Stimulated activated CD4-positive, alpha-beta T cell treated with anti-CD3 and anti-CD28 coated beads, Interleukin-4, amount 100 ng/mL, for 24 hours (primary cell): ENCODE data around the gene PPFIBP2.
A peak's percentile ranks its signal among the peaks of the same experiment; 100 is the strongest.
"Not testable (repeated sequence)": the region's sequence is repeated elsewhere in the genome, so short reads cannot be mapped to it uniquely, and the experiment has no call there.

Experiments
- DNase-seq: peaks from one replicate; pipeline ENCODE4 v3.0.0-alpha.2; 2020

The PPFIBP2 gene

DNA sequence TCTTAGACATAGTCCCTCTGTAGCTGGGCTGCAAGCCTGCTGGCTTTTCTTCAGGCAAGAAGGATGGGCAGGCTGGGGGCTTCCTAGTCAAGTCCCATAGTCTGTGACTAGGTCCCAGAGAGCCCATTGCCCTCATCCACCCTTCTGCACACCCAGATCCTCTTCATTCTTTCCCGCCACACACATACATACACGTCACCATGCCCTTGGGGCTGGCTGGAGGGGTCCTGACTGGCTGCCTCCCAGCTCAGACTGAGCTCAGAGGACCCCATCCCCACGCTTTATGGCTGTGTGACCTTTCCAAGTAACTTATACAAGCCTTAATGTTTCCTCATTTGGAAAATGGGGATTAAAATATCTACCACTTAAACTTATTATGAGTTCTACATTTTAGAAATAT is 13.5 kb upstream of the PPFIBP2 start:
- no peak for DNase-seq

DNA sequence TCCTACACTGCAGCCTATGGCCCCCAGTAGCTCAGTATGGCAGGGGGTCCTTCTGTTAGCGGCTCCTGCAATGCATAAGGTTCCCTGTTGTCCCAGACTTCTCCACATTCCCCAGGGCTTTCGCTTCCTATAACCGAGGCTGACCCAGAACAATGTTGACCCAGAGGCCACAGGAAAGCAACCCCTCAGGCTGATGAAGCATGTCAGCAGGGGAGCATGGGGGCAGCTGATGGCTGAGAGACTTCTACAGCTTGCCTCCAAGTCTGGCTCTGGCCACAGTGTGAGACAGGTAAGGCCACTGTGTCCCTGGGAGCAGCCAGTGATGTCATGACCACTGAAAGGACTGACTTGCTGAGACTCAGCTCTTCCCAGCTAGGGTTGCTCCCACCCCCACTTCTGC is 12.5 kb upstream of the PPFIBP2 start:
- no peak for DNase-seq

- DNase-seq: no peak
Measured at GRCh38 chr11:7501894-7502293, 11.9 kb upstream of the PPFIBP2 start.

DNA sequence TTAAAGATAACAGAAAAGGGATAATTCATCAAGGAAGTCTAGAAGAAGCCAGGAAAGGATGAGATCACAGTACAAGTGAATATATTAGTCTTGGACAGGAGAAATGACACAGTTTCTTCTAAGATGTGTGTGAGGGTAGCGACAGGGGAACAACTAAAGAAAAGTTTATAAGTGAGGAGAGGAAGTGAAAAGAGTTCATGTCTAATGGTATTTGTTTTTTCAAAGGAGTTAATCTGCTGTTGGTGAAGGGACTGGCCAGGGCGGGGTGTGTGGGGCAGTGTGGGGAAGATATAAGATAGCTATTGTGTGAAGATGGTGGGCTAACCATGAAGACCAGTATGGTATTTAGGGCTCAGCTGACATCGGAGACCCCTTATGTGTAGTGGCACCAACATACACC is 7.6 kb upstream of the PPFIBP2 start:
- no peak for DNase-seq

DNA sequence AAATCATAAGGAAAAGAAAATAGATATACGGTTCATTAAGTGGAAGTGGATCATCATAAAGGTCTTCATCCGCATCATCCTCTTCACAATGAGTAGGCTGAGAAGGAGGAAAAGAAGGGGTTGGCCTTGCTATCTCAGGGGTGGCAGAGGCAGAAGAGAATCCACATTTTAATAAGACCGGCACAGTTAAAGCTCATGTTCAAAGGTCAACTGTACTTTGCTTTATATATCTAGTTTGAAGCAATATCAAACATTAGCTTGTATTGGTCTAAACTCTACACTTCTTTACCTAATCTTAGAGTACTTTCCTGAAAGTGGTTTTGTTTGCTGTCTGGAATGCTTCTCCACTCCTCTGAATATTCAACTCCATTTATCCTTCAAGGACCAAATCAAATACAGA is 5.7 kb upstream of the PPFIBP2 start:
- no peak for DNase-seq

DNA sequence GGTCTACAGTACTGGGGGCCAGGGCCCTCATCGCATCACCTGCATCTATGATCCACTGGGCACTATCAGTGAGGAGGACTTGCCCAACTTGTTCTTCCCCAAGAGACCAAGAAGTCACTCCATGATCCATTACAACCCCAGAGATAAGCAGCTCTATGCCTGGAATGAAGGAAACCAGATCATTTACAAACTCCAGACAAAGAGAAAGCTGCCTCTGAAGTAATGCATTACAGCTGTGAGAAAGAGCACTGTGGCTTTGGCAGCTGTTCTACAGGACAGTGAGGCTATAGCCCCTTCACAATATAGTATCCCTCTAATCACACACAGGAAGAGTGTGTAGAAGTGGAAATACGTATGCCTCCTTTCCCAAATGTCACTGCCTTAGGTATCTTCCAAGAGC is 3.8 kb upstream of the PPFIBP2 start:
- no peak for DNase-seq

- DNase-seq: no peak
Measured at GRCh38 chr11:7511401-7511800, 2.4 kb upstream of the PPFIBP2 start.

DNA sequence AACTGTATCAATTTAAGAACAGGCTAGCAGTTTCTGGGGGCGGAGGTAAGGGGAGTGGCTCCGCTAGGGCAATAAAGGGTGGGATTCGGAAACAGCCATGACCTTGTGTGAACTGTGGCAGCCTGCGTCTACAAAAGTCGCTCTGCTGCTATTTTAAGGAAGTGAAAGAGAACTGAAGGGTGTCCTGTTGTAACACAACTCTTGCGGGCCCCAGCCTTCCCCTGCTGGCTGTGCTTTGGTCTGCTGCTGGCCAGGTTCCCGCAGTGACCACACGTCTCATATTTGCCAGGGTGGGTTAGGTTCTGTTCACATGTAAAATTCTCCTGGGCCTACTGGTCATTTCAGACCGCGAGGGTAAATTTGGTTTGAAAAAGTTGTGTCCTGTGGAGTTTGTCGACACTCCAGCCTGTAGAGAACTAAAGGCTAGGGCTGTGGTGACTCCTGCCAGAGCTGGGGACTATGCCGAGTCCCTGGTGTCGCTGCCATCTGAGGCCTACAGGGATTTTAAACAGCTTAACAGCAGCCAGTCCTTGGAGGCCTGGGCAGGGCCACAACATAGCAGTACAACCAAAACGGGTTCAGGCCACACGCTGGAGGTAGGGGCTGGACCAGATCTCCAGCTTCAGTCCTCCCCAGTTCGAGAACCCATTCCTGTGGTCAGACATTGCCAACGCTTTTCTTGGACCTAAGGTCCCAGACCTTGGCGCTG is 1.1 kb upstream of the PPFIBP2 start:
- DNase-seq: no peak

DNA sequence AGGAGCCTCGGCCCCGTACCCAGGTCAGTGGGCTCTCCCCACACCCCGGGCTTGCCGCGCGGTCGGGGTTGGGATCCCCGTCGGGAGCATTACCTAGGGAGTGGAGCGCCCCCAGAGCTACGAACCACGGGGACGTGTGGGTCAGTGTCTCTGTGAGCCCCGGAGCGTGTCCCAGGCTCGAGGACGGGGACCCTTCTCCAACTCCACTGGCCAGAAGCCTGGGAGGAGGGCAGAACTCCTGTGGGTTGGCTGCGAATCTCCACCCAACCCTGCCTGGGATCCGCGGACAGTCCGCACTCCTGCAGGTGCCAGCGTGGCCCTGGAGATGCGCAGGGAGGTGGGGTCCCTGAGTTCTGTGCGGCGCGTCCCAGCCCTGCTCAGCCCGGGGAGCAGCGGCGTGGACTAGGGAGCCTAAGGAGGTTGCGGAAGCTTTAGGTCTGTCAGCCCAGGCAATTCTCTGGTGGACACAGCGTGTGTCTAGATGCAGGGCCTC is 346 bp downstream of the PPFIBP2 start:
- peak; percentile 10 for DNase-seq

DNA sequence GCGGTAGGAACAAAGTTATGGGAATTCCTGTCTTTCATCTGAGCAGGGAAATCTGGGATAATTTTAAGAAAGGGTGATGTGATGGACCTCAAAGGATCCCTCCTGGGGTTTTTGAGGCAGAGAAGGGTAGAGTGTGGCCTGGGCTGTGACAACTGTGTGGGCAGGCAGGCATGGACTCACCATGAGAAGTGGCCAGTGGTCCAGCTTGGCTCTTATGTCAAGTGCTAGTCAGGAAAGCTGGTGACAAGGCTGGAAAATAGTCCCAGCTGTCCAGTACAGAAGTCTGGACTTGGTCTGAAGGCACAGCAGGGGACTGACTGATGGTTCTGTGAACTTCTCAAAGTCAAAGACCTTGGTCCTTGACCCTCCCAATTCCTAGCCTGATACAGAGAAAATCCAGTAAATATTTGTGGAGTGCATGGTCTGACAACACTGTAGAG is 1.7 kb downstream of the PPFIBP2 start:
- DNase-seq: no peak

GRCh38 chr11:7516475-7516874 is 2.7 kb downstream of the PPFIBP2 start:
- DNase-seq: no peak

- DNase-seq: not testable (repeated sequence)
Measured at GRCh38 chr11:7517743-7518142, 3.9 kb downstream of the PPFIBP2 start.

DNA sequence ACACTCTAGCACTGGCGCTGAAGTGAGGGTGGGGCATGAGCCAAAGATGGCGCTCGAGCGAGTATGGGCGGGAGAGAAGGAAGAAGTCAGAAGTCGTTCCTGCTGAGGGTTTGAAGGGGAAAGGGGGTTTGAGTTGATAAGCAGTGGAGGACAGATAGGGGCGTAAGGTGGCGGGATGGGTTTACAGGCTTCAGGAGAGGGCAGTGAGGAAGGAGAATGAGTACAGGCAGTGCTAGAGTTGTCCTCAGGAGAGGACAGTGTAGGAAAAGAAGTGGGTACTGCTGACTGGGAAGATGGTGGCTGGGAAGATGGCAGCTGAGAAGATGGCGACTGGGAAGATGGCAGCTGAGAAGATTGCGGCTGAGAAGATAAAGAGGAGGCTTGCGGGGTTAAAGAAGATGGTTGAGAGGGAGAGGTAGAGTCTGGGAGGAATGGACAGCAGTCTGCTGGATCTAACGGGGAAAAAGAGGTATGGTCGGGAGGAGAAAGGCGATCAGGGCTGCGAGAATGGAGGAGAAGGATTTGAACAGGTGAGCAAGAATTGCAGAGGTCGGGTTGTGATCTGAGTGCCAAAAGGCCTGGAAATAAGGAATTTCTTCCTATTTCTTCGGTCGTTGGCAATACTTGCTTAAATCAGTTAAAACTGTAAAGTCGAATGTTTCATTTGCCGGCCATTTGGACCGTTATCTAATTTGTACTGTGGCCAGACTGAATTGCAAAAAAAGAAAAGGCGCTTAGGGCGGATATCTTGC is 5.2 kb downstream of the PPFIBP2 start:
- no peak for DNase-seq

GRCh38 chr11:7520011-7520942 is 6.5 kb downstream of the PPFIBP2 start:
- no peak for DNase-seq

GRCh38 chr11:7520981-7521487 is 7.2 kb downstream of the PPFIBP2 start:
- DNase-seq: no peak

DNA sequence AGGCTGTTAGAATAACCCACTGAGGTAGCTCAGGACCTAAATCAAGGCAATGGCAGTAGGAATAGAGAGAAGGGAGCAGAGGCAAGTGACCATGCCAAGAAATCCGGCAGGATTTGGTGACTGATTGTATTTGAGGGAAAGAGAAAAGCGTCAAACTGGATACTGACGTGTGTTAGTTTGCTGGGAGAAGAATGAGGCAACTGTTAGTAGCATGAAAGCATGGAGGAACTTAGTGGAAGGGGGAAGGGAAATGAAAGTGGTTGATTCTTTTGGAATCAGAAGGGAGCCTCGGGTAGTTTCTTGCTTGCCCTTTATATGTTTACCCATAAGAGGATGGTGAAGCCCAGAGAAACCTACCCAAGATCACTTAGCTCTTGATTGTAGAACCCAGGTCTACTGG is 8.3 kb downstream of the PPFIBP2 start:
- no peak for DNase-seq

- no peak for DNase-seq
Measured at GRCh38 chr11:7522546-7522945, 8.7 kb downstream of the PPFIBP2 start.

DNA sequence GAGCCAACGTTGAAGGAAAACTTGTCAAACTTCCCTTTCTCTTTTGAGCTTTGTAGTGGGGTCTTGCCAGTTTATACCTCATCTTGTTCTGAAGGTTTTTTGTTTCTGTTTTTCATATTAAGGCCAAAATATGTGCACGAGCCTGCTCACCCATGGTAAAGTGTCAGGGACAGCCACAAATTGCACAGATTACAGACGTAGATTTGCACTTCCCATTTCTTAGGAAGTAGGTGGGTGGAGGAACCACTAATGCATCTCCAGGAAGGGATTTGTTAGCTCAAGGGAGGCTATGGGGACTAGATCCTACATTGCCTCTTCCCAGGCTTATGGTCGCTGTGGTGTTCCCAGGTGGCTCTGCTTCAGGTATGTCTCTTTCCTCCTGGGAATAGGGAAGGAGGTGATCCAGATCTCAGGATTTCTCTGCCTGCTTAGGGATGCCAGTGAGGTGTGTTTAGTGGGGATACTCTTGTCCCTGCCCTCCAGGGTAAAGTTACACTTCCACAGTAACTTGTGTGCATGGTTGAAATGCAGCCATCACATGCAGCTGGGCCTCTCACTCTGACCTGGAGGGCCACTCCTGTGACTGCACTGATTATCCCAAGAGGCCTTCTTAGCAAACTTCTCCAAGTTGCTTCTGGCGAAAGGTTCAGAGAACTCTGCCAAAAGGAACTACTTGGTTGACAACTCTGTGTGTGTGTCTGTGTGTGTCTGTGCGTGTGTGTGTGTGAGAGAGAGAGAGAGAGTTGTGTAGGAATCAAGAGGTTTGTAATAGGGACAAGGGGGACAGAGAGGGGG is 9.8 kb downstream of the PPFIBP2 start:
- DNase-seq: no peak

GRCh38 chr11:7524462-7525235 is 10.8 kb downstream of the PPFIBP2 start:
- no peak for DNase-seq

GRCh38 chr11:7525424-7525823 is 11.6 kb downstream of the PPFIBP2 start:
- DNase-seq: no peak

- DNase-seq: no peak
Measured at GRCh38 chr11:7527029-7527428, 13.2 kb downstream of the PPFIBP2 start.
